K562 (cell line): ENCODE data around the gene MVD. TPM values are rescaled to one million over a fixed set of nuclear protein-coding genes. Genes with fewer than 3 reads are reported as not detected.

Experiments
- ATAC-seq: fragments of 200-7000 bp; cut with Tn5 transposase; 3 replicates; pipeline ENCODE4 v1.9.1; 2020; ENCODE audit warnings: moderate library complexity
- BruUV-seq: library from RNA; stranded (reverse); fragments of 400-500 nt; replicated peaks from 2 replicates; lab custom pipeline; 2021; lab: Mats Ljungman, UMichigan
- CTCF ChIA-PET: fragments of 300-600 bp; formaldehyde crosslinking; extraction: SDS; loops from one replicate; lab custom pipeline; 2021; ENCODE audit warnings: low intra/inter-chr PET ratio; lab: Yijun Ruan, JAX
- POLR2A ChIA-PET: fragments of 300-600, 350-650 bp; sonication (Branson Sonifier 250); formaldehyde crosslinking; extraction: SDS; loops from one replicate; lab custom pipeline; 2021; ENCODE audit warnings: antibody characterized with exemption, inconsistent platforms; lab: Yijun Ruan, JAX
- DNase-seq, 4 experiments: peaks; one replicate each; pipeline versions ENCODE4 v3.0.0 to v3.0.0-alpha.2; 2011 to 2018; ENCODE audit warnings: low spot score in 3 of 4, mixed read lengths in 3 of 4; ENCODE audit errors: extremely low read depth in 1 of 4
- FAIRE-seq: peaks from 2 replicates; lab custom pipeline; 2011; peaks lifted over from hg19 to GRCh38; lab: Jason Lieb, UNC
- H2AFZ ChIP-seq: 2 replicates; pipeline ENCODE4 v1.6.0; 2011; ENCODE audit warnings: low read depth, low read length, control low read depth, inconsistent platforms
- H3K27ac ChIP-seq: fragments of 200-600 bp; 3 replicates; pipeline ENCODE4 v1.8.0; 2011; ENCODE audit warnings: low read depth, mild to moderate bottlenecking, control low read depth, inconsistent platforms, low read length, moderate library complexity, mixed read lengths; ENCODE audit errors: extremely low read depth
- H3K27me3 ChIP-seq, 2 experiments: fragments of 300-600 bp in 1 of 2; 2 replicates in 1 of 2; 3 replicates in 1 of 2; pipeline versions ENCODE4 v1.6.0 to v1.8.0; 2011; ENCODE audit warnings: inconsistent platforms in 2 of 2, low read length in 2 of 2, mild to moderate bottlenecking in 1 of 2, mixed read lengths in 1 of 2, moderate library complexity in 1 of 2; ENCODE audit not compliant: control insufficient read depth in 2 of 2, insufficient read depth in 2 of 2
- H3K36me3 ChIP-seq: fragments of 300-600 bp; 3 replicates; pipeline ENCODE4 v1.8.0; 2011; ENCODE audit warnings: mild to moderate bottlenecking, low read length, inconsistent platforms; ENCODE audit not compliant: control insufficient read depth, insufficient read depth
- H3K4me1 ChIP-seq, 2 experiments: fragments of 200-600 bp in 1 of 2; replicated peaks in 1 of 2; 2 replicates in 1 of 2; 3 replicates in 1 of 2; pipeline versions ENCODE4 v1.5.1 to v1.8.0; 2011; ENCODE audit warnings: inconsistent platforms in 2 of 2, low read length in 2 of 2, mild to moderate bottlenecking in 1 of 2, mixed read lengths in 1 of 2, moderate library complexity in 1 of 2; ENCODE audit not compliant: control insufficient read depth in 2 of 2, insufficient read depth in 2 of 2
- H3K4me2 ChIP-seq: 2 replicates; pipeline ENCODE4 v1.6.1; 2011; ENCODE audit warnings: low read length, control low read depth, inconsistent platforms, mixed read lengths; ENCODE audit not compliant: insufficient read depth
- H3K4me3 ChIP-seq: fragments of 200-600 bp; sonication (generic), shearing (Covaris generic); 2 replicates; pipeline ENCODE4 v1.5.1; 2016; ENCODE audit warnings: control low read depth, inconsistent platforms
- H3K79me2 ChIP-seq: fragments of 200-600 bp; 3 replicates; pipeline ENCODE4 v1.8.0; 2011; ENCODE audit warnings: low read length, inconsistent platforms; ENCODE audit not compliant: control insufficient read depth, insufficient read depth
- H3K9ac ChIP-seq, 2 experiments: 2 replicates each; pipeline versions ENCODE4 v1.6.0 to v1.6.1; 2011; ENCODE audit warnings: low read depth in 2 of 2, low read length in 2 of 2, control low read depth in 1 of 2, inconsistent platforms in 1 of 2, mild to moderate bottlenecking in 1 of 2, mixed read lengths in 1 of 2; ENCODE audit not compliant: insufficient read depth in 1 of 2
- H3K9me1 ChIP-seq: one replicate; pipeline ENCODE4 v1.6.0; 2011; ENCODE audit warnings: inconsistent platforms, mild to moderate bottlenecking, low read length, moderate library complexity; ENCODE audit not compliant: control insufficient read depth, insufficient read depth
- H3K9me3 ChIP-seq: replicated peaks from 2 replicates; pipeline ENCODE4 v1.5.1; 2011; ENCODE audit warnings: low read depth, low read length, inconsistent platforms; ENCODE audit not compliant: control insufficient read depth, insufficient read depth
- H4K20me1 ChIP-seq: replicated peaks from 2 replicates; pipeline ENCODE4 v1.6.1; 2011; ENCODE audit warnings: low read length, inconsistent platforms, mixed read lengths; ENCODE audit not compliant: control insufficient read depth, insufficient read depth
- FOXA3 ChIP-seq, 2 experiments: fragments of 450-650 bp in 1 of 2; sonication (generic) in 1 of 2; formaldehyde crosslinking; IDR thresholded peaks in 1 of 2; conservative IDR thresholded peaks in 1 of 2; 2 replicates each; pipeline versions ENCODE4 v1.4.0 to v1.8.0; 2020 to 2022; ENCODE audit warnings: mild to moderate bottlenecking in 2 of 2, missing genetic modification reagents in 1 of 2
- JUNB ChIP-seq: fragments of 450-650 bp; formaldehyde crosslinking; conservative IDR thresholded peaks from 2 replicates; pipeline ENCODE4 v1.4.0; 2020; ENCODE audit warnings: mild to moderate bottlenecking
- MEIS2 ChIP-seq: fragments of 450-650 bp; IDR thresholded peaks from 2 replicates; pipeline ENCODE4 v1.6.1; 2014; ENCODE audit warnings: mild to moderate bottlenecking; ENCODE audit not compliant: partially characterized antibody
- SMAD2 ChIP-seq: fragments of 150-350 bp; IDR thresholded peaks from 2 replicates; pipeline ENCODE4 v1.6.1; 2014; ENCODE audit warnings: low read depth, mild to moderate bottlenecking, low read length
- WGBS: fragments of 100-300 bp; shearing (Covaris generic); methylation state at CpG from one replicate; pipeline ENCODE4 v1.1.6; 2016; ENCODE audit warnings: low coverage, mixed read lengths; ENCODE audit not compliant: insufficient coverage; ENCODE audit errors: missing lambda C conversion rate; 5-methylcytosine and 5-hydroxymethylcytosine counted together
- in situ Hi-C: fragments of 300-500 bp; cut with MboI; formaldehyde crosslinking; loops from 4 replicates; pipeline ENCODE4 v1.15.0; 2018; ENCODE audit warnings: inconsistent platforms, mixed read lengths
- intact Hi-C: fragments of 100-400 bp; cut with micrococcal nuclease; formaldehyde crosslinking; loops from 2 replicates; pipeline ENCODE4 v1.14.2; 2022
- polyA plus RNA-seq, 8 experiments: library from polyadenylated mRNA; depleted of rRNA in 4 of 8; stranded (reverse) in 5 of 8; unstranded in 3 of 8; fragments of >200 nt; fragmentation: Nextera tagmentation in 2 of 8; fragmentation: Illumina TruSeq in 1 of 8; extraction: Ambion mirVana in 2 of 8; extraction: Trizol in 1 of 8; gene quantifications; 2 replicates each; pipeline versions ENCODE4 v1.2.1 to v1.2.3, GENCODE V29; 2011 to 2014; ENCODE audit warnings: inconsistent platforms in 1 of 8, missing spikeins in 1 of 8
- total RNA-seq, 7 experiments: library from RNA; depleted of rRNA in 6 of 7; stranded (reverse); fragments of >200 nt in 6 of 7; fragmentation: Illumina TruSeq in 2 of 7; extraction: Trizol in 2 of 7; gene quantifications; 2 replicates each; pipeline versions ENCODE4 v1.2.1 to v1.2.3, GENCODE V29; 2011 to 2021; ENCODE audit warnings: low replicate concordance in 1 of 7
- TF ChIP-seq, protein P1 (sequence below), 3 experiments: fragments of 200-800 bp in 1 of 3; sonication (Bioruptor generic) in 1 of 3; sonication (generic) in 1 of 3; formaldehyde crosslinking in 1 of 3; IDR thresholded peaks; 2 replicates each; pipeline versions ENCODE4 v1.6.1 to v1.8.0; 2016 to 2022; ENCODE audit warnings: mild to moderate bottlenecking in 2 of 3, missing compliant biosample characterization in 2 of 3, missing genetic modification characterization in 2 of 3, missing genetic modification reagents in 1 of 3

The MVD gene
- total and polyA plus RNA-seq, 9 of the 15 experiments (the other 6 are each of a cell fraction or from before 2014, with no cell fraction given) = 12.2 to 141 (median 45.3) TPM

GRCh38 chr16:88630433-88630832, 32.5 kb downstream of the MVD start:
- Histone ChIP-seq H3K79me2 (no peaks in the 10 kb centered on the region), H3K4me3 (no peak overlapping the region), H3K9ac (peak overlapping the region in 1 of 2 experiments; percentile 73; a peak in 1 of 4 replicates), H3K4me1 (peaks cover 25 to 59% of the 10 kb centered on the region in 2 experiments), H3K9me1 (no peaks in the 10 kb centered on the region), H3K4me2 (no peak overlapping the region), H2AFZ (no peak overlapping the region), H3K36me3 (peaks cover 76% of the 10 kb centered on the region), H3K27me3 (no peaks in the 10 kb centered on the region), H3K27ac (no peak overlapping the region), H3K9me3 (no peaks in the 10 kb centered on the region), H4K20me1 (peaks cover 11% of the 10 kb centered on the region; the same call in 1 of the 2 replicates)
- BruUV-seq = no TSS peak
- DNase-seq (no peak), ATAC-seq (no peak), FAIRE-seq (no peak)
- ChIA-PET POLR2A (interaction anchor here (0.6 kb wide), 2 partner anchors 8 to 14 kb away, joined by 3 read pairs; no protein-coding TSS in a partner anchor), CTCF (no interaction called here)
- in situ Hi-C loops (no loop called here), intact Hi-C loops (no loop called here)
- 91% methylated on average over 7 of the region's 12 CpGs for WGBS
- TF ChIP-seq SMAD2 (no peak), MEIS2 (no peak), JUNB (CRISPR knock-in tag) (no peak), FOXA3 (CRISPR knock-in tag; conservative IDR thresholded peaks at IDR 0.05 in 1 of 2, IDR thresholded peaks at IDR 0.05 in 1 of 2) (no peak)
- TF ChIP-seq, protein P1, sequence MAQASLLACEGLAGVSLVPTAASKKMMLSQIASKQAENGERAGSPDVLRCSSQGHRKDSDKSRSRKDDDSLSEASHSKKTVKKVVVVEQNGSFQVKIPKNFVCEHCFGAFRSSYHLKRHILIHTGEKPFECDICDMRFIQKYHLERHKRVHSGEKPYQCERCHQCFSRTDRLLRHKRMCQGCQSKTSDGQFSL (CRISPR knock-in tag; IDR thresholded peaks at IDR 0.05) = peak; percentile 80; the same call in 1 of the 2 replicates
- TF ChIP-seq, protein P1 (tag; IDR thresholded peaks at IDR 0.05) = peak in 1 of 2 experiments; percentile 57; a peak in 1 of 4 replicates
